ENCODE measurements around the gene TSNAXIP1.

DNA sequence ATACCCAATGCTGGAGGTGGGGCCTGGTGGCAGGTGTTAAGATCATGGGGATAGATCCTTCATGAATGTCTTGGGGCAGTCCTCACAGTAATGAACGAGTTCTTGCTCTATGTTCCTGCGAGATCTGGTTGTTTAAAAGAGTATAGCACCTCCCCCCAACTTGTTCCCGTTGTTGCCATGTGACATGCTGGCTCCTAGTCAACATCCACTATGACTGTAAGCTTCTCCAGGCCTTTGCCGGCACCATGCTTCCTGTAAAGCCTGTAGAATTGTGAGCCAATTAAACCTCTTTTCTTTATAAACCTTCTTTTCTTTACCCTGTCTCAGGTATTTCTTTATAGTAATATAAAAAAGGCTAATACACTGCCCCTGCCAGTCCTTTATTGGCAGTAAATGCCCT is 33.6 kb upstream of the TSNAXIP1 start:
- TF ChIP-seq, protein P1, sequence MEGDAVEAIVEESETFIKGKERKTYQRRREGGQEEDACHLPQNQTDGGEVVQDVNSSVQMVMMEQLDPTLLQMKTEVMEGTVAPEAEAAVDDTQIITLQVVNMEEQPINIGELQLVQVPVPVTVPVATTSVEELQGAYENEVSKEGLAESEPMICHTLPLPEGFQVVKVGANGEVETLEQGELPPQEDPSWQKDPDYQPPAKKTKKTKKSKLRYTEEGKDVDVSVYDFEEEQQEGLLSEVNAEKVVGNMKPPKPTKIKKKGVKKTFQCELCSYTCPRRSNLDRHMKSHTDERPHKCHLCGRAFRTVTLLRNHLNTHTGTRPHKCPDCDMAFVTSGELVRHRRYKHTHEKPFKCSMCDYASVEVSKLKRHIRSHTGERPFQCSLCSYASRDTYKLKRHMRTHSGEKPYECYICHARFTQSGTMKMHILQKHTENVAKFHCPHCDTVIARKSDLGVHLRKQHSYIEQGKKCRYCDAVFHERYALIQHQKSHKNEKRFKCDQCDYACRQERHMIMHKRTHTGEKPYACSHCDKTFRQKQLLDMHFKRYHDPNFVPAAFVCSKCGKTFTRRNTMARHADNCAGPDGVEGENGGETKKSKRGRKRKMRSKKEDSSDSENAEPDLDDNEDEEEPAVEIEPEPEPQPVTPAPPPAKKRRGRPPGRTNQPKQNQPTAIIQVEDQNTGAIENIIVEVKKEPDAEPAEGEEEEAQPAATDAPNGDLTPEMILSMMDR (conservative IDR thresholded peaks at IDR 0.05): no peak
- no peak for TF ChIP-seq EZH2 (IDR thresholded peaks at IDR 0.05; ENCODE audit: low read depth)
